Hepatocyte (in vitro differentiated cells): ENCODE measurements around the gene TUBG1.

ENCODE experiments used
- CTCF ChIP-seq: fragments of 200-600 bp; sonication (generic); IDR thresholded peaks from 2 replicates; pipeline ENCODE4 v1.5.1; 2016; ENCODE audit warnings: antibody characterized with exemption, mild to moderate bottlenecking; ENCODE audit not compliant: poor library complexity
- EZH2 ChIP-seq: fragments of 200-600 bp; sonication (generic); IDR thresholded peaks from 2 replicates; pipeline ENCODE4 v1.6.1; 2016; ENCODE audit warnings: antibody characterized with exemption, mild to moderate bottlenecking, borderline replicate concordance
- EZH2phosphoT487 ChIP-seq: fragments of 200-600 bp; sonication (generic); IDR thresholded peaks from one replicate; pipeline ENCODE4 v1.6.1; 2018; ENCODE audit warnings: antibody characterized with exemption, mild to moderate bottlenecking, low read depth, moderate library complexity; ENCODE audit not compliant: unreplicated experiment, severe bottlenecking

GRCh38 chr17:42608305-42609181 lies 940 bp upstream of the TUBG1 start:
- TF ChIP-seq CTCF (no peak), EZH2 (no peak), EZH2phosphoT487 (no peak)
